BJ (cell line): ENCODE data around the gene CLDN18. TPM values are rescaled to one million over a fixed set of nuclear protein-coding genes. Genes with fewer than 3 reads are reported as not detected.

ENCODE experiments used
- CTCF ChIA-PET: fragments of 350-600 bp; formaldehyde crosslinking; extraction: SDS; loops from one replicate; lab custom pipeline; 2021; ENCODE audit warnings: antibody characterized with exemption, inconsistent platforms; lab: Yijun Ruan, JAX
- POLR2A ChIA-PET: fragments of 300-600 bp; sonication (Branson Sonifier 250); formaldehyde crosslinking; extraction: SDS; loops from one replicate; lab custom pipeline; 2021; ENCODE audit warnings: antibody characterized with exemption; lab: Charles Lee
- DNase-seq: peaks from one replicate; pipeline ENCODE4 v3.0.0-alpha.2; 2011; ENCODE audit warnings: low read depth
- H3K27me3 ChIP-seq: 2 replicates; pipeline ENCODE4 v1.6.0; 2011; ENCODE audit warnings: low read length; ENCODE audit not compliant: control insufficient read depth, insufficient read depth
- H3K36me3 ChIP-seq: 2 replicates; pipeline ENCODE4 v1.5.1; 2011; ENCODE audit warnings: low read length; ENCODE audit not compliant: control insufficient read depth, insufficient read depth
- H3K4me3 ChIP-seq: 2 replicates; pipeline ENCODE4 v1.5.1; 2011; ENCODE audit warnings: low read depth, mild to moderate bottlenecking, control low read depth, low read length
- CTCF ChIP-seq: IDR thresholded peaks from 2 replicates; pipeline ENCODE4 v1.5.1; 2011; ENCODE audit warnings: low read depth, mild to moderate bottlenecking, control low read depth, inconsistent platforms, low read length, moderate library complexity; ENCODE audit not compliant: insufficient read depth
- polyA plus RNA-seq: library from polyadenylated mRNA; depleted of rRNA; stranded (reverse); fragments of >200 nt; gene quantifications from 2 replicates; pipeline ENCODE4 v1.2.3, GENCODE V29; 2011

CLDN18 gene
- polyA plus RNA-seq, 1 experiment: not detected

GRCh38 chr3:138068579-138069174 lies 58.7 kb downstream of the CLDN18 start:
- Histone ChIP-seq H3K27me3 (no peaks in the 10 kb centered on the region), H3K36me3 (peaks cover 24% of the 10 kb centered on the region), H3K4me3 (no peak overlapping the region)
- no peak for DNase-seq
- ChIA-PET CTCF (interaction anchor here (0.7 to 17.9 kb wide), 12 partner anchors 9 to 202 kb away, joined by 3 to 311 read pairs (median 4); partner anchors contain the start of gene DZIP1L), POLR2A (no interaction called here)
- peak; percentile 98 for TF ChIP-seq CTCF

DNA sequence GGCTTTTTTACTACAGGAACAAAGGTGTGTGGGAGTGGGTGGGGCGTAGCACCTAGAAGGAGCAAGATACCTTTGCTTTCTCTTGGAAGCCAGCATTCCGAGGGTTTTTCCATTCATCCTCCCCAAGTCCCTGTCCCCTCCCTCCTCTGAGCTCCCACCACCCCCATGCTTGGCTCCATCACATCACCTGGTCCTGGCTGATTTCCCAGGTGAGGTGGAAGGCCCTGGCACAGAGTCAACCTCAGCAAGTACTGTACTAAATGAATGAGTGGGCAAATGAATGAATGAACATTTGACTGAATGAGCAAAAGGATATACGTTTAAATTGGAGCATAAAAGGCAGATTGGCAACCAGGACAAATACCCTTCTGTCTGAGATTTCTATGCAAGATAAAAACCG lies 60.0 kb downstream of the CLDN18 start:
- DNase-seq: no peak
- Histone ChIP-seq H3K36me3 (peaks cover 18% of the 10 kb centered on the region), H3K27me3 (no peaks in the 10 kb centered on the region), H3K4me3 (no peak overlapping the region)
- no peak for TF ChIP-seq CTCF
- CTCF ChIA-PET: interaction anchor here (0.7 to 17.9 kb wide), 9 partner anchors 10 to 200 kb away, joined by 3 to 311 read pairs (median 4); partner anchors contain the start of gene DZIP1L
- POLR2A ChIA-PET: no interaction called here

DNA sequence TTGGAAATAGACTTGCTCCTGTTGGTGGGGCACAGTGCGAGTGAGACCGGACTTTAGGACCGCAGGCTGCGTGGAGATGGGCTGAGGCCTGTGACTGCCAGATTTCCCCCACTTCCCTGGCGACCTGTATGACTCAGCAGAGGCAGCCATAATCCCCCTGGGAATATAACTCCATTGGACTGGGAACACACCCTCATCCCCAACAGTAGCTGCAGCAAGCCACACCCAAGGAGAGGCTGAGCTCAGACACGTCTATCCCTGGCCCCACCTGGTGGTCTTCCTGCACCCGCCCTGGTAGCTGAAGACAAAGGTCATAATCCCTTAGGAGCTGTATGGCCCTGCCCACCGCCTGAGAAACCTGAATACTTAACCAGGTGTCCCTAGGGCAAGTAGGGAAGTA lies 62.8 kb downstream of the CLDN18 start:
- H3K4me3 ChIP-seq: no peak overlapping the region
- DNase-seq: no peak
- H3K36me3 ChIP-seq: peaks cover 13% of the 10 kb centered on the region
- ChIA-PET CTCF (interaction anchor here (17.9 kb wide), 1 partner anchor 49 kb away, joined by 311 read pairs; the partner anchor contains the start of gene DZIP1L), POLR2A (no interaction called here)
- no peaks in the 10 kb centered on the region for H3K27me3 ChIP-seq
- no peak for TF ChIP-seq CTCF

DNA sequence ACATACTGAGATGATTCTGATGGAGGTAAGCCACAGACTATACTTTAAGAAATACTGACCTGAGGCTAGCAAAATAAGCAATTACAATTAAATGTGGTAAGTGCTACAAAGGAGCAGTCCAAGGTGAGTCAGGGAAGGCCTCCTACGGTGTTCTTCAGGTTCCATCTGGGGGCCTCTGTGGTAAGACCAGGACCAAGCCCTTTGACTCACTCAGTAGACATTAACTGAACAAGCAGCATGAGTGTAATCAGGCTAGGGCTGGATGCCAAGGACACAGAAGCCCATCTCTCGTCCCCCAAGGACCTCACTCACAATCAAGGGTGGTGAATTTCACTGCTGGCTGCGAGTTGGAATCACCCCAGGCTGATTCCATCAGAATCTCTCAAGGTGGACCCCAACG lies 68.1 kb downstream of the CLDN18 start:
- DNase-seq: no peak
- TF ChIP-seq CTCF: no peak
- ChIA-PET POLR2A (no interaction called here), CTCF (interaction anchor here (1.0 kb wide), 1 partner anchor 28 kb away, joined by 3 read pairs; no protein-coding TSS in a partner anchor)
- peaks cover 3% of the 10 kb centered on the region for H3K36me3 ChIP-seq
- H3K27me3 ChIP-seq: no peaks in the 10 kb centered on the region
- H3K4me3 ChIP-seq: no peak overlapping the region

- Histone ChIP-seq H3K4me3 (no peak overlapping the region), H3K36me3 (peaks cover 4% of the 10 kb centered on the region), H3K27me3 (no peaks in the 10 kb centered on the region)
- no peak for TF ChIP-seq CTCF
- CTCF ChIA-PET: interaction anchor here (1.0 to 4.6 kb wide), 2 partner anchors 27 to 40 kb away, joined by 3 to 30 read pairs; no protein-coding TSS in a partner anchor
- POLR2A ChIA-PET: no interaction called here
- DNase-seq: peak; percentile 85
Measured at GRCh38 chr3:138078901-138079344, 69.0 kb downstream of the CLDN18 start.
